ENCODE measurements around the gene CCIN.

Gene CCIN

GRCh38 chr9:36208521-36209253 is 39.5 kb downstream of the CCIN start:
- no peaks in the 10 kb centered on the region for H3K27me3 ChIP-seq (ENCODE audit: insufficient read depth, insufficient read length)
- DNase-seq (ENCODE audit: low read depth, low spot score), result no peak
- peaks cover 99% of the 10 kb centered on the region for H3K36me3 ChIP-seq (ENCODE audit: insufficient read depth, insufficient read length, low read length)
- H3K9ac ChIP-seq (ENCODE audit: insufficient read length, low read depth), result no peak overlapping the region
- no peak overlapping the region for H3K4me3 ChIP-seq (ENCODE audit: insufficient read length, low read depth)
- no peak for TF ChIP-seq SUZ12 (IDR thresholded peaks at IDR 0.05; ENCODE audit: extremely low read depth, insufficient read depth, insufficient read length)
- no peak for TF ChIP-seq YY1 (IDR thresholded peaks at IDR 0.05; ENCODE audit: insufficient read depth, insufficient read length)
- no peak for TF ChIP-seq ZNF274 (IDR thresholded peaks at IDR 0.05; ENCODE audit: low read depth, low read length)
- peaks cover 4% of the 10 kb centered on the region for H3K4me1 ChIP-seq (ENCODE audit: insufficient read depth, insufficient read length)
- no peaks in the 10 kb centered on the region for H3K9me3 ChIP-seq (ENCODE audit: insufficient read depth, low read length)

DNA sequence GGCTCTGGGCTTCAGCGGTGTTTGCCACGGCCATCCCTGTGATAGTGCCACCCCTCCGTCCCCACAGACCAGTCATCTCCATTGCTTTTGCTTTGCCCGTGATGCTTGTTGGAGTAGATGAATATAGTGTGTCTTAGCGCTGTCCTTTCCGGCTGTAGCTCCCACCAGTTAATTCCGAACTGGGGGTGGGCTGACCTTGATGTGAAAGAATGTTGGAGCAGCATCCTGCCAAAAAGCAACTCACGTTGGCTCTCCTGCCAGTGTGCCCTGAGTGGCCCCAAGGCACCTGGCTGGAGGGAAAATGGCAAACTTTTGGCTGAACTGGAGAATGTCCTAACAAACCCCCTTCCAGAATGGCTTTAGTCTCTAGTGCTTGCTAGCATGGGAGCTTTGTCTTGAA is 41.5 kb downstream of the CCIN start:
- no peaks in the 10 kb centered on the region for H3K27me3 ChIP-seq (ENCODE audit: insufficient read depth, insufficient read length)
- peaks cover 94% of the 10 kb centered on the region for H3K36me3 ChIP-seq (ENCODE audit: insufficient read depth, insufficient read length, low read length)
- H3K4me3 ChIP-seq (ENCODE audit: insufficient read length, low read depth), result no peak overlapping the region
- no peak for DNase-seq (ENCODE audit: low read depth, low spot score)
- TF ChIP-seq SUZ12 (IDR thresholded peaks at IDR 0.05; ENCODE audit: extremely low read depth, insufficient read depth, insufficient read length) (no peak), YY1 (IDR thresholded peaks at IDR 0.05; ENCODE audit: insufficient read depth, insufficient read length) (no peak), ZNF274 (IDR thresholded peaks at IDR 0.05; ENCODE audit: low read depth, low read length) (no peak)
- no peaks in the 10 kb centered on the region for H3K9me3 ChIP-seq (ENCODE audit: insufficient read depth, low read length)
- no peak overlapping the region for H3K9ac ChIP-seq (ENCODE audit: insufficient read length, low read depth)
- peaks cover 4% of the 10 kb centered on the region for H3K4me1 ChIP-seq (ENCODE audit: insufficient read depth, insufficient read length)

- TF ChIP-seq YY1 (IDR thresholded peaks at IDR 0.05; ENCODE audit: insufficient read depth, insufficient read length) (no peak), SUZ12 (IDR thresholded peaks at IDR 0.05; ENCODE audit: extremely low read depth, insufficient read depth, insufficient read length) (no peak), ZNF274 (IDR thresholded peaks at IDR 0.05; ENCODE audit: low read depth, low read length) (no peak)
- H3K36me3 ChIP-seq (ENCODE audit: insufficient read depth, insufficient read length, low read length), result peaks cover 91% of the 10 kb centered on the region
- DNase-seq (ENCODE audit: low read depth, low spot score), result no peak
- no peaks in the 10 kb centered on the region for H3K27me3 ChIP-seq (ENCODE audit: insufficient read depth, insufficient read length)
- peaks cover 4% of the 10 kb centered on the region for H3K4me1 ChIP-seq (ENCODE audit: insufficient read depth, insufficient read length)
- no peak overlapping the region for H3K4me3 ChIP-seq (ENCODE audit: insufficient read length, low read depth)
- H3K9ac ChIP-seq (ENCODE audit: insufficient read length, low read depth), result no peak overlapping the region
- no peaks in the 10 kb centered on the region for H3K9me3 ChIP-seq (ENCODE audit: insufficient read depth, low read length)
Observed at GRCh38 chr9:36211510-36211909, 42.3 kb downstream of the CCIN start.

DNA sequence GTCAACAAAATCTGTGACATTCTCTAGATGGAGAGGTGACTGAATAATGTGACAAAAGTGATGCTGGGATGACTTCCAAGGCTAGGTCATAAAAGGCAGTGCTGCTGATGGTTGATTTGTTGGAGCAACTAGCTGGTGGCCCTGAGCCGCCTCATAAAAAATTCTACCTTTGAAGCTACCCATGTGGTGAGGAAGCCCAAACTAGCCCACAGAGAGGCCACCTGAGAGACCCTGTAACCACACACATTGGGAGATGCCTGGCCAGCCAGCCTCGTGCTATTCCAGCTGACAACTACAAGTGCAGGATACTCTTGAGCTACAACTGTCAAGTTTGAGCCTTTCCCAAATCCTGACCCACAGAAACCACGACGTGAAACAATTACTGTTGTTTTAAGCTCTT is 44.2 kb downstream of the CCIN start:
- Histone ChIP-seq H3K4me3 (ENCODE audit: insufficient read length, low read depth) (no peak overlapping the region), H3K9me3 (ENCODE audit: insufficient read depth, low read length) (no peaks in the 10 kb centered on the region), H3K4me1 (ENCODE audit: insufficient read depth, insufficient read length) (peaks cover 2% of the 10 kb centered on the region), H3K36me3 (ENCODE audit: insufficient read depth, insufficient read length, low read length) (peaks cover 88% of the 10 kb centered on the region), H3K9ac (ENCODE audit: insufficient read length, low read depth) (no peak overlapping the region), H3K27me3 (ENCODE audit: insufficient read depth, insufficient read length) (no peaks in the 10 kb centered on the region)
- DNase-seq (ENCODE audit: low read depth, low spot score), result no peak
- no peak for TF ChIP-seq SUZ12 (IDR thresholded peaks at IDR 0.05; ENCODE audit: extremely low read depth, insufficient read depth, insufficient read length)
- no peak for TF ChIP-seq ZNF274 (IDR thresholded peaks at IDR 0.05; ENCODE audit: low read depth, low read length)
- no peak for TF ChIP-seq YY1 (IDR thresholded peaks at IDR 0.05; ENCODE audit: insufficient read depth, insufficient read length)

- no peaks in the 10 kb centered on the region for H3K27me3 ChIP-seq (ENCODE audit: insufficient read depth, insufficient read length)
- no peak overlapping the region for H3K9ac ChIP-seq (ENCODE audit: insufficient read length, low read depth)
- peaks cover 88% of the 10 kb centered on the region for H3K36me3 ChIP-seq (ENCODE audit: insufficient read depth, insufficient read length, low read length)
- H3K9me3 ChIP-seq (ENCODE audit: insufficient read depth, low read length), result no peaks in the 10 kb centered on the region
- no peak for TF ChIP-seq SUZ12 (IDR thresholded peaks at IDR 0.05; ENCODE audit: extremely low read depth, insufficient read depth, insufficient read length)
- TF ChIP-seq YY1 (IDR thresholded peaks at IDR 0.05; ENCODE audit: insufficient read depth, insufficient read length), result no peak
- TF ChIP-seq ZNF274 (IDR thresholded peaks at IDR 0.05; ENCODE audit: low read depth, low read length), result no peak
- DNase-seq (ENCODE audit: low read depth, low spot score), result no peak
- H3K4me1 ChIP-seq (ENCODE audit: insufficient read depth, insufficient read length), result peaks cover 2% of the 10 kb centered on the region
- H3K4me3 ChIP-seq (ENCODE audit: insufficient read length, low read depth), result no peak overlapping the region
Observed at GRCh38 chr9:36213989-36214388, 44.8 kb downstream of the CCIN start.

- Histone ChIP-seq H3K27me3 (ENCODE audit: insufficient read depth, insufficient read length) (no peaks in the 10 kb centered on the region), H3K4me1 (ENCODE audit: insufficient read depth, insufficient read length) (peaks cover 2% of the 10 kb centered on the region), H3K4me3 (ENCODE audit: insufficient read length, low read depth) (no peak overlapping the region), H3K36me3 (ENCODE audit: insufficient read depth, insufficient read length, low read length) (peaks cover 88% of the 10 kb centered on the region), H3K9me3 (ENCODE audit: insufficient read depth, low read length) (no peaks in the 10 kb centered on the region), H3K9ac (ENCODE audit: insufficient read length, low read depth) (no peak overlapping the region)
- TF ChIP-seq YY1 (IDR thresholded peaks at IDR 0.05; ENCODE audit: insufficient read depth, insufficient read length) (no peak), ZNF274 (IDR thresholded peaks at IDR 0.05; ENCODE audit: low read depth, low read length) (no peak), SUZ12 (IDR thresholded peaks at IDR 0.05; ENCODE audit: extremely low read depth, insufficient read depth, insufficient read length) (no peak)
- no peak for DNase-seq (ENCODE audit: low read depth, low spot score)
Observed at GRCh38 chr9:36214571-36214970, 45.4 kb downstream of the CCIN start.

GRCh38 chr9:36217256-36217968 is 48.2 kb downstream of the CCIN start:
- H3K9ac ChIP-seq (ENCODE audit: insufficient read length, low read depth), result no peak overlapping the region
- no peak for DNase-seq (ENCODE audit: low read depth, low spot score)
- H3K9me3 ChIP-seq (ENCODE audit: insufficient read depth, low read length), result peaks cover 2% of the 10 kb centered on the region; the same call in 1 of the 2 replicates
- no peaks in the 10 kb centered on the region for H3K4me1 ChIP-seq (ENCODE audit: insufficient read depth, insufficient read length)
- no peak for TF ChIP-seq ZNF274 (IDR thresholded peaks at IDR 0.05; ENCODE audit: low read depth, low read length)
- no peak for TF ChIP-seq YY1 (IDR thresholded peaks at IDR 0.05; ENCODE audit: insufficient read depth, insufficient read length)
- TF ChIP-seq SUZ12 (IDR thresholded peaks at IDR 0.05; ENCODE audit: extremely low read depth, insufficient read depth, insufficient read length), result no peak
- H3K27me3 ChIP-seq (ENCODE audit: insufficient read depth, insufficient read length), result no peaks in the 10 kb centered on the region
- H3K4me3 ChIP-seq (ENCODE audit: insufficient read length, low read depth), result no peak overlapping the region
- peaks cover 84% of the 10 kb centered on the region for H3K36me3 ChIP-seq (ENCODE audit: insufficient read depth, insufficient read length, low read length)
